ENCODE measurements around the gene ZNF697.

- TF ChIP-seq USF2 (CRISPR knock-in tag; IDR thresholded peaks at IDR 0.05), result no peak
- TF ChIP-seq USF1 (CRISPR knock-in tag; IDR thresholded peaks at IDR 0.05), result no peak
- no peak for TF ChIP-seq CTCF (IDR thresholded peaks at IDR 0.05)
- no peak for TF ChIP-seq ETV6 (CRISPR knock-in tag; IDR thresholded peaks at IDR 0.05)
- no peak for TF ChIP-seq JUN (CRISPR knock-in tag; IDR thresholded peaks at IDR 0.05)
- no peak for TF ChIP-seq TEAD4 (CRISPR knock-in tag; IDR thresholded peaks at IDR 0.05)
- no peak for TF ChIP-seq AFF4 (CRISPR knock-in tag; IDR thresholded peaks at IDR 0.05; ENCODE audit: borderline replicate concordance)
- no peak for TF ChIP-seq NFATC4 (CRISPR knock-in tag; IDR thresholded peaks at IDR 0.05)
- no peak for TF ChIP-seq CBFB (CRISPR knock-in tag; IDR thresholded peaks at IDR 0.05; ENCODE audit: low read depth)
- TF ChIP-seq ATF3 (CRISPR knock-in tag; conservative IDR thresholded peaks at IDR 0.05), result no peak
- no peak for TF ChIP-seq E2F1 (CRISPR knock-in tag; IDR thresholded peaks at IDR 0.05)
- no peak for TF ChIP-seq FOXP4 (CRISPR knock-in tag; IDR thresholded peaks at IDR 0.05)
- TF ChIP-seq FOXP1 (CRISPR knock-in tag; IDR thresholded peaks at IDR 0.05; ENCODE audit: borderline replicate concordance), result no peak
- TF ChIP-seq OVOL2 (CRISPR knock-in tag; IDR thresholded peaks at IDR 0.05; ENCODE audit: borderline replicate concordance), result no peak
These were observed 11.5 kb downstream of the ZNF697 start for GRCh38 chr1:119636491-119637089.
